Mesothelial cell of epicardium (in vitro differentiated cells): ENCODE measurements around the gene DIDO1. TPM values are rescaled to one million over a fixed set of nuclear protein-coding genes. Genes with fewer than 3 reads are reported as not detected.
A peak's percentile ranks its signal among the peaks of the same experiment; 100 is the strongest.

Source experiments
- DNase-seq, 2 experiments: peaks; one replicate each; pipeline ENCODE4 v3.0.0; 2021; ENCODE audit warnings: low spot score in 2 of 2; ENCODE audit not compliant: unreplicated experiment in 2 of 2
- H3K27ac Mint-ChIP-seq: 2 replicates; pipeline ENCODE4 v1.8.0; 2021; ENCODE audit warnings: mixed read lengths
- H3K27me3 Mint-ChIP-seq: 2 replicates; pipeline ENCODE4 v1.8.0; 2021; ENCODE audit warnings: low read depth, mixed read lengths
- H3K36me3 Mint-ChIP-seq: 2 replicates; pipeline ENCODE4 v1.8.0; 2021; ENCODE audit warnings: mixed read lengths
- H3K4me1 Mint-ChIP-seq: 2 replicates; pipeline ENCODE4 v1.8.0; 2021; ENCODE audit warnings: mixed read lengths
- H3K4me3 Mint-ChIP-seq: 2 replicates; pipeline ENCODE4 v1.8.0; 2021; ENCODE audit warnings: mild to moderate bottlenecking, moderate library complexity, mixed read lengths
- H3K9me3 Mint-ChIP-seq: 2 replicates; pipeline ENCODE4 v1.8.0; 2021; ENCODE audit warnings: mixed read lengths
- total RNA-seq: library from RNA; stranded (reverse); gene quantifications from 3 replicates; pipeline ENCODE4 v1.2.1, GENCODE V29; 2021
- TF ChIP-seq, protein P1 (sequence below): fragments of 200-600 bp; sonication (generic); IDR thresholded peaks from one replicate; pipeline ENCODE4 v1.5.0; 2021; ENCODE audit warnings: antibody characterized with exemption; ENCODE audit not compliant: unreplicated experiment

DIDO1 gene
- total RNA-seq, 1 donor from 2014 or later, result 73.1 TPM

DNA sequence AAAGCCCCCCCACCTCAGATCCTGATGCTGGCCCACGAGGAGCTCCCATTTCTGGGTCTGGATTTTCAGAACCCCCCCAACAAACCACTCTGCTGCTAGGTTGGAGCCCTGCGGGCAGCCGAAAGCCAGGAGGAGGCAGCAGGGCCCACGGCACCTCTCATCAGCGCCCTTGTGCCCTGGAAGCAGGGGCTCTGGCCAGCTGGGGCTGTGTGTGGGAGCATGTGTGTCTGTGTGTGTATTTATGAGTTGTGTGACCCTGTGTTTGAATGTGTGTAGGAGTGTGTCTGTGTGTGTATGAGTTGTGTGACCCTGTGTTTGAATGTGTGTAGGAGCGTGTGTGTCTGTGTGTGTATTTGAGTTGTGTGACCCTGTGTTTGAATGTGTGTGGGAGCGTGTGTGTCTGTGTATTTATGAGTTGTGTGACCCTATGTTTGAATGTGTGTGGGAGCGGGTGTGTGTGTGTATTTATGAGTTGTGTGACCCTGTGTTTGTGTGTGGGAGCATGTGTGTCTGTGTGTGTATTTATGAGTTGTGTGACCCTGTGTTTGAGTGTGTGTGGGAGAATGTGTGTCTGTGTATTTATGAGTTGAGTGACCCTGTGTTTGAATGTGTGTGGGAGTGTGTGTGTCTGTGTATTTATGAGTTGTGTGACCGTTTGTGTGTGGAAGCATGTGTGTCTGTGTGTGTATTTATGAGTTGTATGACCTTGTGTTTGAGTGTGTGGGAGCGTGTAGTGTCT, 45.1 kb upstream of the DIDO1 start:
- Mint-ChIP-seq H3K9me3 (no peaks in the 10 kb centered on the region), H3K4me3 (peak overlapping the region; percentile 0), H3K27ac (no peak overlapping the region), H3K4me1 (peaks cover 6% of the 10 kb centered on the region), H3K27me3 (peaks cover 62% of the 10 kb centered on the region), H3K36me3 (no peaks in the 10 kb centered on the region)
- TF ChIP-seq, protein P1, sequence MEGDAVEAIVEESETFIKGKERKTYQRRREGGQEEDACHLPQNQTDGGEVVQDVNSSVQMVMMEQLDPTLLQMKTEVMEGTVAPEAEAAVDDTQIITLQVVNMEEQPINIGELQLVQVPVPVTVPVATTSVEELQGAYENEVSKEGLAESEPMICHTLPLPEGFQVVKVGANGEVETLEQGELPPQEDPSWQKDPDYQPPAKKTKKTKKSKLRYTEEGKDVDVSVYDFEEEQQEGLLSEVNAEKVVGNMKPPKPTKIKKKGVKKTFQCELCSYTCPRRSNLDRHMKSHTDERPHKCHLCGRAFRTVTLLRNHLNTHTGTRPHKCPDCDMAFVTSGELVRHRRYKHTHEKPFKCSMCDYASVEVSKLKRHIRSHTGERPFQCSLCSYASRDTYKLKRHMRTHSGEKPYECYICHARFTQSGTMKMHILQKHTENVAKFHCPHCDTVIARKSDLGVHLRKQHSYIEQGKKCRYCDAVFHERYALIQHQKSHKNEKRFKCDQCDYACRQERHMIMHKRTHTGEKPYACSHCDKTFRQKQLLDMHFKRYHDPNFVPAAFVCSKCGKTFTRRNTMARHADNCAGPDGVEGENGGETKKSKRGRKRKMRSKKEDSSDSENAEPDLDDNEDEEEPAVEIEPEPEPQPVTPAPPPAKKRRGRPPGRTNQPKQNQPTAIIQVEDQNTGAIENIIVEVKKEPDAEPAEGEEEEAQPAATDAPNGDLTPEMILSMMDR, result no peak
- DNase-seq, result no peak

DNA sequence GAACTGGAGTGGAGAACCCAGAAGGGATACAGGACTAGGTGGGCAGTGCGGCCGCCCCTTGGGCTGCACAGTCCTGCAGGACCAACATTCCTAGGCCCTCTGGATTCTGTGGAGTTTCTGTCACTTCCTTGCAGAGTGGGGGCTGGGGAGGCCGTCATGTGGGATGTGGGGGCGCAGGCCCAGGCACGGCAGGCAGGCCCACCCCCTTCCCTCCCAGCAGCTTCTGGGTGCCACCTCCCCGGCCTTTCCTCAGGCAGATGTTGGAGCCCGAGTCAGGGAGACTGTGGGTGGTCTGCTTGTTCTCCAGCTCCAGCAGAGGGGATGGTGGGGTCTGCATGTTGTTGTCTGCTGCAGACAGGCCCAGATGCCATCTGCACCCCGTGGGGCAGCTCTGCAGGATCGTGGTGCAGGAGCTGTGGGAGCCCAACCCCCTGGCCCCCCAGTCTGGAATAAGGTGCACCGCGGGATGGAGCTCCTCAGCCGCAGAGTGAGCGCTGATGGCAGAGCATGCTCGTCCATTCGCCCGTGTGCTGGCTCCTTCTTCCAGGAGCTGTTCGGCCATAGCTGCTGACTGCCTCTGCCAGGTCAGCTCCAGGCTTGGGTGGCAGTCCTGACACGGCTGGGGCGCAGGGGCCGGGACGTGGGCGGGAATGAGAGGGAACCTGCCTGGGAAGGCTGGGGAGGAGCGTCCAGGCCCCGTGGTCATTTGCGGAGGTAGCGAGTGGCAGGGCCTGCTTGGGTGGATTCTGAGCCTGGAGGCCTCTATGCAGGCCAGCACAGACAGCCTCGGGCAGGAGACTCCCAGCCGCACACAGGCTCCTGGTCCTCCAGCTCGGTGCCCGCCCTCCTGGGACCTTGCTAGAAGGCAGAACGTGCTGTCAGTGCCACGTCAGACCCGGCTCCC, 44.3 kb upstream of the DIDO1 start:
- TF ChIP-seq, protein P1, result no peak
- Mint-ChIP-seq H3K4me3 (no peak overlapping the region), H3K27ac (no peak overlapping the region), H3K36me3 (no peaks in the 10 kb centered on the region), H3K27me3 (peaks cover 53% of the 10 kb centered on the region), H3K9me3 (no peaks in the 10 kb centered on the region), H3K4me1 (peaks cover 3% of the 10 kb centered on the region)
- DNase-seq, result no peak

DNA sequence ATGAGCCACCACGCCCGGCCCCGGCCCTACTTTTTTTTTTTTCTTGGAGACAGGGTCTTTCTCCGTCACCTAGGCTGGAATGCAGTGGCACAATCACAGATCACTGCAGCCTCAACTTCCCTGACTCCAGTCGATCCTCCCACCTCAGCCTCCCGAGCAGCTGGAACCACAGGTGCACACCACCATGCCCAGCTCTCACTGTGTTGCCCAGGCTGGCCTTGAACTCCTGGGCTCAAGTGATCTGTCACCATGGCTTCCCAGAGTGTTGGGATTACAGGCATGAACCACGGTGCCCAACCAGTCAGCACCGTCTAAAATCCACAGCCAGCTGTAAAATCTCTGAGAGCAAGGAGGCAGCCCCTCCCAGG, 43.6 kb upstream of the DIDO1 start:
- TF ChIP-seq, protein P1, result no peak
- Mint-ChIP-seq H3K9me3 (no peaks in the 10 kb centered on the region), H3K27ac (no peak overlapping the region), H3K4me1 (peaks cover 3% of the 10 kb centered on the region), H3K36me3 (no peaks in the 10 kb centered on the region), H3K27me3 (peaks cover 47% of the 10 kb centered on the region), H3K4me3 (no peak overlapping the region)
- DNase-seq, result no peak

DNA sequence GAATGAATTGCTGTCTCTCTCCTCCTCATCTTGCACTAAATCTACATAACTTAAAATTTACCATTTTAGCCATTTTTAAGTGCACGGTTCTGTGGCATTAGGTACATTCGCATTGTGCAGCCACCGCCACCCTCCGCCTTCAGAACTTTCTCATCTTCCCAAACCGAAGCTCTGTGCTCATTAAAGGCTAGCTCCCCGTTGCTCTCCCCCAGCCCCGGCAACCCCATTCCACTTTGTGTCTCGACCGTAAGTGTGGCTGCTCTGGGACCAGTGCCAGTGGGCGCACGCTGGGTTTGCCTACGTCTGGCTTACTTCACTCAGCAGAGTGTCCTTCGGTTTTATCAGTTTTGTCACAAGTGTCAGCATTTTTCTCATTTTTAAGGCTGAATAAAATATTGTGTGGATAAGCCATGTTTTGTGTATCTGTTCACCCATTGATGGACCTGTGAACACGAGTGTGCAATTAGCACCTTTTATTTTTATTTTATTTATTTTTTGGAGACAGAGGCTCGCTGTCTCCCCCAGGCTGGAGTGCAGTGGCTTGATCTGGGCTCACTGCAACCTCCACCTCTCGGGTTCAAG, 43.0 kb upstream of the DIDO1 start:
- no peak overlapping the region for H3K4me3 Mint-ChIP-seq
- peaks cover 41% of the 10 kb centered on the region for H3K27me3 Mint-ChIP-seq
- TF ChIP-seq, protein P1, result no peak
- H3K4me1 Mint-ChIP-seq, result peaks cover 3% of the 10 kb centered on the region
- no peak for DNase-seq
- H3K27ac Mint-ChIP-seq, result no peak overlapping the region
- H3K36me3 Mint-ChIP-seq, result no peaks in the 10 kb centered on the region
- no peaks in the 10 kb centered on the region for H3K9me3 Mint-ChIP-seq

DNA sequence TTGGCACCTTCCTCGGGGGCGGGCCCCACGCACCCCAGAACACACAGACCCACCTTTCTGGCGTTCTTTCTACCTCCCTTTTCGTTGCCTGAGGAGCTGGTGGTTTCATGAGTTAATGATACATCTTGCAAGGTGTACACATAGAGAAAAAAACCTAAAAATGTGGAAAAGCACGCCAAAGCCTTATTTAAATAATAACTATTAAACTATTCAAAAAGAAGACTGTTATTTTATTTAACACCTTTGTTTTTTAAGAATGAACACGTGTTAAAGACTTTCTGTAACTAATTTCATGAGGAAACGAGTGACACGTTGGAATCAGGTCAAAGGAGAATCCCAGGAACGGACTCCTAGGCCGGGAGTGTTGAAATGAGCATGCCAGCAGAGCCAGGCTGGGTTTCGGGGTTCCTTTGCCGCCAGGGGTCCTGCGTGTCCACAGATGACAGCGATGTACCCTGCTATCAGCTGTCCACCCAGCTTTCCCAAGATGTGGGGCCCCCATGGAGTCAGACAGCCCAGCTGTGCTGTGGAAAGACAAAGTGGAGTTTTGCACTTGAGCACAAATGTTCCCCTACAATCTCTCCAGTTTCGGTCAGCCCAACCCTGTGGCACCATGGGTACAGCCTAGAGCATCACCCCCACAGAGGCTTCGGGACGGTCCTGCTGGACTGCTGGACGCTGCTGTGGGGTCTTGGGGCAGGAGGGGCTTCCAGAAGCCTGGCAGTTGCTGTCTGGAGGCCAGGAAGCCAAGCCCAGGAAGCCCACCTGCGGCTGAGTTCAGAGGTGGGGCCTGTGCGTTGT, 42.3 kb upstream of the DIDO1 start:
- TF ChIP-seq, protein P1, result no peak
- Mint-ChIP-seq H3K9me3 (no peaks in the 10 kb centered on the region), H3K27ac (no peak overlapping the region)

More for the DNA sequence above, 42.3 kb upstream of the DIDO1 start:
- H3K4me1 Mint-ChIP-seq, result peaks cover 3% of the 10 kb centered on the region
- DNase-seq, result no peak
- no peaks in the 10 kb centered on the region for H3K36me3 Mint-ChIP-seq
- peaks cover 34% of the 10 kb centered on the region for H3K27me3 Mint-ChIP-seq
- no peak overlapping the region for H3K4me3 Mint-ChIP-seq
